Activated CD4-positive, alpha-beta T cell treated with anti-CD3 and anti-CD28 coated beads for 24 hours (primary cell): ENCODE measurements around the gene PMFBP1.
"Not testable (repeated sequence)": the region's sequence is repeated elsewhere in the genome, so short reads cannot be mapped to it uniquely, and the experiment has no call there.

Experiments
- DNase-seq, 2 donors: peaks; one replicate each; pipeline ENCODE4 v3.0.0-alpha.2; 2020; ENCODE audit warnings: low read depth in 2 of 2

The PMFBP1 gene

GRCh38 chr16:72105978-72106377 lies 66.0 kb downstream of the PMFBP1 start:
- no peak for DNase-seq

GRCh38 chr16:72104905-72105304 lies 67.0 kb downstream of the PMFBP1 start:
- no peak for DNase-seq

- no peak for DNase-seq
Measured at GRCh38 chr16:72101195-72101594, 70.8 kb downstream of the PMFBP1 start.

GRCh38 chr16:72099377-72099818 lies 72.6 kb downstream of the PMFBP1 start:
- DNase-seq: peak; percentile 18 to 25

GRCh38 chr16:72098936-72099335 lies 73.0 kb downstream of the PMFBP1 start:
- DNase-seq: no peak

- peak in 1 of 2 donors; percentile 26 for DNase-seq
Measured at GRCh38 chr16:72094266-72094610, 77.7 kb downstream of the PMFBP1 start.

GRCh38 chr16:72093448-72094265 lies 78.3 kb downstream of the PMFBP1 start, which contains the start of the genes DHX38 and TXNL4B:
TSS of gene DHX38 (plus strand) at chr16:72093847. CDS start at chr16:72096158, 2,311 bp downstream.
TSS of gene TXNL4B (minus strand) at chr16:72093620. CDS start at chr16:72090749, 2,871 bp downstream.
- peak; percentile 79 to 82 for DNase-seq

GRCh38 chr16:72092832-72093447 lies 79.0 kb downstream of the PMFBP1 start:
- DNase-seq: no peak

- no peak for DNase-seq
Measured at GRCh38 chr16:72091217-72091616, 80.7 kb downstream of the PMFBP1 start.

GRCh38 chr16:72085002-72085401 lies 87.0 kb downstream of the PMFBP1 start:
- no peak for DNase-seq

GRCh38 chr16:72084445-72084844 lies 87.5 kb downstream of the PMFBP1 start:
- no peak for DNase-seq

GRCh38 chr16:72083778-72084404 lies 88.1 kb downstream of the PMFBP1 start:
- DNase-seq: no peak

GRCh38 chr16:72076991-72077706 lies 94.8 kb downstream of the PMFBP1 start:
- DNase-seq: not testable (repeated sequence)

GRCh38 chr16:72075067-72075466 lies 96.9 kb downstream of the PMFBP1 start:
- not testable (repeated sequence) for DNase-seq

GRCh38 chr16:72073560-72074230 lies 98.3 kb downstream of the PMFBP1 start:
- DNase-seq: no peak

- DNase-seq: no peak
Measured at GRCh38 chr16:72072514-72073342, 99.2 kb downstream of the PMFBP1 start.
